ENCODE measurements around the gene KCTD16. TPM values are rescaled to one million over a fixed set of nuclear protein-coding genes. Genes with fewer than 3 reads are reported as not detected.

KCTD16 gene
- polyA plus RNA-seq, 2 of the 4 experiments (the other 2 are of a cell fraction): 0.10 to 0.32 TPM

DNA sequence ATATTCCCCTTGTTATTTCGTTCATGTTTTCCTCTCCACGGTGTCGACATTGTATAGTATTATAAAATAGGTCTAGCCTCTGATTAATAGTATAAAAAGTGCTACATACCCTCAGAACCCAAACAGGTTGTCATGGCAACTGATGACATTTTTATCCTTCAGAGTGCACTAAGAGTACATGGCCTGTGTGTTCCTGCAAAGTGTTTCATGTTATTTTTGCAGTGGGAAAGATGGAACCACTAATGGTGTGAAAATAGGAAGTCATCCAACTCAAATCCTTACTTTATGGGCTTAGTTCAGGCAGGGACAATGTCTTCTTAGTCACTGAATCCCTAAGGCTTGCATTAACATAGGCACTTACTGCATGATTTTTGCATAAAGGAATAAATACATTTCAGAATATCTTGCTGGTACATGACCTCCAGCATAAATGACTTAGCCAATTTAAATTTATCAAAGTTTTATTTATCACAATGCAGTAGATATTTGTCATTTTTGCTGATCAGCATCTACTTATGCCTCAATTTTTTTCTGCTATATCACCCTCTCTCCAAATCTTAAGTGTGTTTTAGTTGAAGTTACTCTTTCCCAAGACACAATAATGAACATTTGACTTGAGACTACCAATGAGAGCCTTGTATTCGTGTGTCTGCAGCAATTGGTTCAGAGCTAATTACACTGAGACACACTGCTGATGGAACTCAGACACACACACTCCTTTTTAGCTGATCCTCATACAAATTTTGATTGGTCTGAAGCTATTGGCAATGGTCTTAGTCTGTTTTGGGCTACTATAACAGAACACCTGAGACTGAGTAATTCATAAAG, 243.7 kb downstream of the KCTD16 start:
- no peak overlapping the region for H3K27ac ChIP-seq
- FAIRE-seq: no peak
- no peaks in the 10 kb centered on the region for H3K4me1 ChIP-seq
- POLR2A ChIA-PET: no interaction called here
- CTCF ChIA-PET: no interaction called here
- no peaks in the 10 kb centered on the region for H3K9me3 ChIP-seq
- DNase-seq (ENCODE audit: low read depth in 1 of 2, low spot score in 1 of 2): no peak
- 0% methylated on average over 4 of the region's 4 CpGs for WGBS (ENCODE audit: missing lambda C conversion rate)
- no peak overlapping the region for H3K4me2 ChIP-seq
- no peak for ATAC-seq
- no peak overlapping the region for H3K4me3 ChIP-seq
- no peak for TF ChIP-seq HEYL (CRISPR knock-in tag; IDR thresholded peaks at IDR 0.05)

DNA sequence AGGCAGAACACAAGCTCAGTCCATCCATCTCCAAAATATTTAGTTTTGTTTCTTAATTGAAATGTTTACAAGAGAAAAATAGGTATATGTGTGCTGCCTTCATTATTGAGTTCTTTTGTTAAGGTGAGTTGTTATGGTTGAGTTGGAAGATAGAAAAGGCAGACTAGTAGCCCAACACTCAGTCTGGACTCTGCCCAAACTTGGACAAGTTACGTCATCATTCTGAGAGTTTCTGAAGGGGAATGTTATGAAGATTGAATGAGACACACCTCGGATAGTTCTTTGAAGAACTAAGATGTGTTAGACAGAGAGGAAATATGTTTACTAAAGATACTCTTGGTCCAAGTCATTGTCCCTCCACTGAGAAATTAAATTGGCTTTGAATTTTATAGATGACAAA, 245.5 kb downstream of the KCTD16 start:
- Histone ChIP-seq H3K4me2 (no peak overlapping the region), H3K4me1 (no peaks in the 10 kb centered on the region), H3K27ac (no peak overlapping the region), H3K9me3 (no peaks in the 10 kb centered on the region), H3K4me3 (no peak overlapping the region)
- TF ChIP-seq POLR2AphosphoS2 (conservative IDR thresholded peaks at IDR 0.05; ENCODE audit: low read length) (no peak), NR3C1 (IDR thresholded peaks at IDR 0.05) (no peak), EHF (CRISPR knock-in tag; IDR thresholded peaks at IDR 0.05) (no peak), CBX2 (IDR thresholded peaks at IDR 0.05; ENCODE audit: borderline replicate concordance, low read depth) (no peak), JUN (IDR thresholded peaks at IDR 0.05) (no peak), CHD4 (IDR thresholded peaks at IDR 0.05; ENCODE audit: borderline replicate concordance) (no peak), ZNF302 (CRISPR knock-in tag; IDR thresholded peaks at IDR 0.05) (no peak), KDM1A (IDR thresholded peaks at IDR 0.05; ENCODE audit: low read depth) (no peak), ZSCAN20 (CRISPR knock-in tag; IDR thresholded peaks at IDR 0.05) (no peak), MYC (IDR thresholded peaks at IDR 0.05; ENCODE audit: borderline replicate concordance, low read length) (no peak), RCOR1 (IDR thresholded peaks at IDR 0.05; ENCODE audit: low read depth, low read length) (no peak), EHMT2 (IDR thresholded peaks at IDR 0.05; ENCODE audit: low read depth) (no peak), RNF2 (IDR thresholded peaks at IDR 0.05; ENCODE audit: borderline replicate concordance, low read depth) (no peak), TFCP2L1 (CRISPR knock-in tag; IDR thresholded peaks at IDR 0.05) (no peak), KDM5A (IDR thresholded peaks at IDR 0.05) (no peak), GATA3 (IDR thresholded peaks at IDR 0.05; ENCODE audit: borderline replicate concordance) (no peak), HEYL (CRISPR knock-in tag; IDR thresholded peaks at IDR 0.05) (no peak), NFE2L2 (conservative IDR thresholded peaks at IDR 0.05; ENCODE audit: low read length) (no peak), FOSB (CRISPR knock-in tag; IDR thresholded peaks at IDR 0.05) (no peak)
- TF ChIP-seq, protein P1, sequence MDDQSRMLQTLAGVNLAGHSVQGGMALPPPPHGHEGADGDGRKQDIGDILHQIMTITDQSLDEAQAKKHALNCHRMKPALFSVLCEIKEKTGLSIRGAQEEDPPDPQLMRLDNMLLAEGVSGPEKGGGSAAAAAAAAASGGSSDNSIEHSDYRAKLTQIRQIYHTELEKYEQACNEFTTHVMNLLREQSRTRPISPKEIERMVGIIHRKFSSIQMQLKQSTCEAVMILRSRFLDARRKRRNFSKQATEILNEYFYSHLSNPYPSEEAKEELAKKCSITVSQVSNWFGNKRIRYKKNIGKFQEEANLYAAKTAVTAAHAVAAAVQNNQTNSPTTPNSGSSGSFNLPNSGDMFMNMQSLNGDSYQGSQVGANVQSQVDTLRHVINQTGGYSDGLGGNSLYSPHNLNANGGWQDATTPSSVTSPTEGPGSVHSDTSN (IDR thresholded peaks at IDR 0.05): no peak
- WGBS (ENCODE audit: missing lambda C conversion rate): 21% methylated on average over 2 of the region's 2 CpGs
- ChIA-PET CTCF (no interaction called here), POLR2A (no interaction called here)
- ATAC-seq: no peak
- FAIRE-seq: no peak
- no peak for DNase-seq (ENCODE audit: low read depth in 1 of 2, low spot score in 1 of 2)

DNA sequence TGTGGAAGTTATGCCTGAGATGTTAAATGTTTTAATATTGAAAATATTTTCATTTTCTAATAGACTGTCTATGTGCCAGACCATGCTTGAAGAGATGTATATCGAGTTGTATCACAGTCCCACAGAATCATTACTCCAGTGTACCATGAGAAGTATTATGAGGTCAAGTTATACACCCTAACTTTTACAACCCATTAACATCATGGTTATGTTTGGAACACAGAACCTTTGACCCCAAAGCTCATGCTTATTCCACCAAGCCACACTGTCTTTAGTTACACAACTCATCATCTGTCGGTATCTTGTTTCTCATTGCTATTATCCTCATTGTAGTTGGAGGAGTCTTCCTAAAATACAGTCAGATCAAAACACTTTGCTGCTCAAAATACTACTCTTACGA, 248.0 kb downstream of the KCTD16 start:
- FAIRE-seq: no peak
- Histone ChIP-seq H3K4me1 (no peaks in the 10 kb centered on the region), H3K9me3 (no peaks in the 10 kb centered on the region), H3K27ac (no peak overlapping the region), H3K4me3 (no peak overlapping the region), H3K4me2 (no peak overlapping the region)
- ChIA-PET POLR2A (no interaction called here), CTCF (no interaction called here)
- no peak for DNase-seq (ENCODE audit: low read depth in 1 of 2, low spot score in 1 of 2)
- no peak for ATAC-seq
- TF ChIP-seq HOXB5 (CRISPR knock-in tag; IDR thresholded peaks at IDR 0.05) (no peak), RARB (CRISPR knock-in tag; IDR thresholded peaks at IDR 0.05) (no peak), EP300 (IDR thresholded peaks at IDR 0.05) (no peak), CEBPB (IDR thresholded peaks at IDR 0.05) (no peak)
- 18% methylated on average over 3 of the region's 3 CpGs for WGBS (ENCODE audit: missing lambda C conversion rate)
